Esophagus squamous epithelium (tissue), 5 donors: ENCODE measurements around the gene SUGP1. TPM values are rescaled to one million over a fixed set of nuclear protein-coding genes. Genes with fewer than 3 reads are reported as not detected.

Experiments used
- DNase-seq: peaks from one replicate; lab custom pipeline; 2025; lab: John Stamatoyannopoulos, UW
- H3K27ac ChIP-seq, 4 donors: fragments of 200-600 bp; sonication (generic); one replicate each; pipeline ENCODE4 v1.5.1; 2016 to 2019; ENCODE audit warnings: mild to moderate bottlenecking in 1 of 4
- H3K27me3 ChIP-seq, 4 donors: fragments of 200-600 bp; sonication (generic); 1 replicate in 3 of 4; 2 replicates in 1 of 4; pipeline versions ENCODE4 v1.5.1 to v1.6.0; 2017 to 2021; ENCODE audit warnings: antibody characterized with exemption in 1 of 4
- H3K36me3 ChIP-seq, 3 donors: fragments of 200-600 bp; sonication (generic); one replicate each; pipeline ENCODE4 v1.5.1; 2016 to 2019
- H3K4me1 ChIP-seq, 3 donors: fragments of 200-600 bp; sonication (generic); one replicate each; pipeline ENCODE4 v1.5.1; 2017 to 2019
- H3K4me3 ChIP-seq, 4 donors: fragments of 200-600 bp; sonication (generic); 1 replicate in 3 of 4; 2 replicates in 1 of 4; pipeline ENCODE4 v1.5.1; 2016 to 2019; ENCODE audit warnings: mild to moderate bottlenecking in 2 of 4, moderate library complexity in 1 of 4
- H3K9me3 ChIP-seq, 3 donors: fragments of 200-600 bp; sonication (generic); one replicate each; pipeline ENCODE4 v1.5.1; 2016 to 2019
- CTCF ChIP-seq, 6 experiments: fragments of 450-650 bp in 4 of 6; fragments of 200-600 bp in 2 of 6; sonication (generic) in 2 of 6; IDR thresholded peaks; one replicate each; pipeline ENCODE4 v1.5.1; 2016 to 2019; ENCODE audit warnings: antibody characterized with exemption in 6 of 6, mild to moderate bottlenecking in 4 of 6, moderate library complexity in 4 of 6
- POLR2A ChIP-seq, 4 donors: fragments of 450-650 bp; IDR thresholded peaks; one replicate each; pipeline ENCODE4 v1.6.1; 2017; ENCODE audit warnings: antibody characterized with exemption in 4 of 4, mild to moderate bottlenecking in 4 of 4, moderate library complexity in 3 of 4
- WGBS, 2 donors: methylation state at CpG; one replicate each; pipeline ENCODE4 v1.1.5; 2018; 5-methylcytosine and 5-hydroxymethylcytosine counted together
- intact Hi-C: fragments of 100-400 bp; cut with DNase I; formaldehyde crosslinking; loops from one replicate; pipeline ENCODE4 v1.15.0; 2022
- total RNA-seq, 4 donors: library from RNA; depleted of rRNA; stranded (reverse); fragments of >200 nt; gene quantifications; one replicate each; pipeline ENCODE4 v1.1.0, GENCODE V29; 2016
- donor health status: DM: yes; HTN: yes; CAD: no.

The SUGP1 gene
- total RNA-seq, 4 donors from 2014 or later = 31.0 to 47.4 (median 32.3) TPM

GRCh38 chr19:19269952-19270694 is 50.2 kb downstream of the SUGP1 start:
- intact Hi-C loops = no loop called here
- Histone ChIP-seq H3K4me3 (no peak overlapping the region), H3K27ac (no peak overlapping the region), H3K9me3 (no peaks in the 10 kb centered on the region), H3K27me3 (peaks cover 0 to 28% (median 0%) of the 10 kb centered on the region in 4 donors), H3K36me3 (peaks cover 0 to 3% (median 0%) of the 10 kb centered on the region in 3 donors), H3K4me1 (peaks cover 0 to 13% (median 8%) of the 10 kb centered on the region in 3 donors)
- 47 to 69% methylated on average over 5 to 12 of the region's 18 CpGs for WGBS, 2 donors
- TF ChIP-seq POLR2A (IDR thresholded peaks at IDR 0.05) = no peak
- no peak for DNase-seq

GRCh38 chr19:19268453-19269385 is 51.6 kb downstream of the SUGP1 start:
- 72 to 81% methylated on average over 7 to 9 of the region's 10 CpGs for WGBS, 2 donors
- TF ChIP-seq POLR2A (IDR thresholded peaks at IDR 0.05) = no peak

GRCh38 chr19:19267305-19267704 is 53.0 kb downstream of the SUGP1 start:
- DNase-seq = no peak
- WGBS, 2 donors = 90 to 100% methylated on average over 3 of the region's 3 CpGs
- intact Hi-C loops = no loop called here

More at GRCh38 chr19:19268453-19269385, 51.6 kb downstream of the SUGP1 start:
- no peak for DNase-seq
- Histone ChIP-seq H3K9me3 (no peaks in the 10 kb centered on the region), H3K27ac (no peak overlapping the region), H3K36me3 (no peaks in the 10 kb centered on the region), H3K4me1 (peaks cover 0 to 13% (median 8%) of the 10 kb centered on the region in 3 donors), H3K27me3 (peaks cover 0 to 22% (median 0%) of the 10 kb centered on the region in 4 donors), H3K4me3 (no peak overlapping the region)
- intact Hi-C loops = no loop called here

GRCh38 chr19:19263886-19264487 is 56.3 kb downstream of the SUGP1 start:
- no peak overlapping the region for H3K27ac ChIP-seq
- whole genome bisulfite sequencing, 2 donors = 66 to 81% methylated on average over 5 to 7 of the region's 7 CpGs
- H3K4me3 ChIP-seq = no peak overlapping the region
- no peak for TF ChIP-seq CTCF (IDR thresholded peaks at IDR 0.05)
- TF ChIP-seq POLR2A (IDR thresholded peaks at IDR 0.05) = no peak
- H3K27me3 ChIP-seq = peaks cover 0 to 52% (median 16%) of the 10 kb centered on the region in 4 donors
- peaks cover 7 to 11% (median 7%) of the 10 kb centered on the region in 3 donors for H3K4me1 ChIP-seq
- intact Hi-C loops = no loop called here
- no peaks in the 10 kb centered on the region for H3K36me3 ChIP-seq
- peaks cover 0 to 5% (median 0%) of the 10 kb centered on the region in 3 donors for H3K9me3 ChIP-seq
- DNase-seq = no peak

More at GRCh38 chr19:19267305-19267704, 53.0 kb downstream of the SUGP1 start:
- H3K36me3 ChIP-seq = no peaks in the 10 kb centered on the region
- TF ChIP-seq POLR2A (IDR thresholded peaks at IDR 0.05) (no peak), CTCF (IDR thresholded peaks at IDR 0.05) (no peak)
- H3K4me3 ChIP-seq = no peak overlapping the region
- no peaks in the 10 kb centered on the region for H3K4me1 ChIP-seq
- no peak overlapping the region for H3K27ac ChIP-seq
- no peaks in the 10 kb centered on the region for H3K9me3 ChIP-seq
- peaks cover 0 to 22% (median 9%) of the 10 kb centered on the region in 4 donors for H3K27me3 ChIP-seq

- 4 to 7% methylated on average over 6 to 15 of the region's 31 CpGs for WGBS, 2 donors
- no peak for DNase-seq
- H3K27me3 ChIP-seq = peaks cover 0 to 67% (median 16%) of the 10 kb centered on the region in 4 donors
- TF ChIP-seq CTCF (IDR thresholded peaks at IDR 0.05) (no peak), POLR2A (IDR thresholded peaks at IDR 0.05) (no peak)
- H3K4me3 ChIP-seq = no peak overlapping the region
- no peak overlapping the region for H3K27ac ChIP-seq
- peaks cover 7 to 11% (median 7%) of the 10 kb centered on the region in 3 donors for H3K4me1 ChIP-seq
- intact Hi-C loops = no loop called here
- peaks cover 0 to 5% (median 0%) of the 10 kb centered on the region in 3 donors for H3K9me3 ChIP-seq
- no peaks in the 10 kb centered on the region for H3K36me3 ChIP-seq
Measured at GRCh38 chr19:19262190-19263057, 57.9 kb downstream of the SUGP1 start.
